Kidney (tissue), 14 donors: ENCODE data around the gene SGO1. TPM values are rescaled to one million over a fixed set of nuclear protein-coding genes. Genes with fewer than 3 reads are reported as not detected.
A peak's percentile ranks its signal among the peaks of the same experiment; 100 is the strongest.

Experiments
- DNase-seq, 5 donors: peaks; one replicate each; pipeline ENCODE4 v3.0.0-alpha.2; 2013 to 2020
- FAIRE-seq: peaks from 2 replicates; lab custom pipeline; 2012; peaks lifted over from hg19 to GRCh38; lab: Jason Lieb, UNC
- H3K27ac ChIP-seq, 2 donors: one replicate each; pipeline ENCODE4 v1.7.0; 2013; ENCODE audit warnings: low read depth in 2 of 2, low read length in 2 of 2, inconsistent platforms in 1 of 2
- H3K27me3 ChIP-seq: one replicate; pipeline ENCODE4 v1.7.1; 2013; ENCODE audit warnings: low read length, inconsistent platforms; ENCODE audit not compliant: control insufficient read depth, insufficient read depth
- H3K36me3 ChIP-seq, 3 donors: one replicate each; pipeline versions ENCODE4 v1.7.0 to v1.7.1; 2013; ENCODE audit warnings: low read length in 3 of 3, control low read depth in 1 of 3, inconsistent platforms in 1 of 3; ENCODE audit not compliant: insufficient read depth in 3 of 3, control insufficient read depth in 2 of 3
- H3K4me1 ChIP-seq, 3 donors: one replicate each; pipeline versions ENCODE4 v1.7.0 to v1.7.1; 2013; ENCODE audit warnings: low read length in 3 of 3, inconsistent platforms in 1 of 3, low read depth in 1 of 3; ENCODE audit not compliant: control insufficient read depth in 2 of 3, insufficient read depth in 2 of 3
- H3K4me3 ChIP-seq, 3 donors: one replicate each; pipeline versions ENCODE4 v1.7.0 to v1.8.1; 2013; ENCODE audit warnings: low read length in 3 of 3, control low read depth in 1 of 3, inconsistent platforms in 1 of 3
- H3K9ac ChIP-seq, 3 donors: one replicate each; pipeline versions ENCODE4 v1.7.0 to v1.7.1; 2013; ENCODE audit warnings: low read length in 3 of 3, control low read depth in 1 of 3, inconsistent platforms in 1 of 3
- H3K9me3 ChIP-seq, 3 donors: one replicate each; pipeline versions ENCODE4 v1.7.0 to v1.7.1; 2013; ENCODE audit warnings: low read length in 3 of 3, control low read depth in 1 of 3, inconsistent platforms in 1 of 3; ENCODE audit not compliant: control insufficient read depth in 2 of 3, insufficient read depth in 1 of 3
- intact Hi-C: fragments of 100-400 bp; cut with DNase I; formaldehyde crosslinking; loops from one replicate; pipeline ENCODE4 v1.11.1; 2022
- polyA plus RNA-seq: library from polyadenylated mRNA; stranded (reverse); fragments of 350-450 nt; fragmentation: Illumina TruSeq; extraction: RNeasy Lipid Tissue Mini Kit (QIAGEN cat#74804); gene quantifications from one replicate; pipeline ENCODE4 v1.2.3, GENCODE V29; 2014; ENCODE audit warnings: low read depth, low replicate concordance; ENCODE audit not compliant: insufficient read depth
- total RNA-seq: library from RNA; stranded (reverse); fragmentation: NEBNext Ultra II Directional; extraction: Animal tissue kit (Norgen Biotek cat#: 25700); gene quantifications from one replicate; pipeline ENCODE4 v1.2.1, GENCODE V29; 2021
- TF ChIP-seq, protein P1 (sequence below): IDR thresholded peaks from 3 replicates; pipeline ENCODE4 v1.5.1; 2012; ENCODE audit warnings: mild to moderate bottlenecking, moderate library complexity, borderline replicate concordance; ENCODE audit not compliant: insufficient read depth; ENCODE audit errors: extremely low read depth
- donor health status: control.
- donor health status: control.
- donor health status: control.
- donor health status: control.
- donor health status: control.
- donor health status: DM: yes; HTN: yes; CAD: no.
- donor health status: Normal renal cell carcinoma (clear cell type).

The SGO1 gene
- total and polyA plus RNA-seq, 2 donors from 2014 or later, result 0.37 to 0.72 TPM

DNA sequence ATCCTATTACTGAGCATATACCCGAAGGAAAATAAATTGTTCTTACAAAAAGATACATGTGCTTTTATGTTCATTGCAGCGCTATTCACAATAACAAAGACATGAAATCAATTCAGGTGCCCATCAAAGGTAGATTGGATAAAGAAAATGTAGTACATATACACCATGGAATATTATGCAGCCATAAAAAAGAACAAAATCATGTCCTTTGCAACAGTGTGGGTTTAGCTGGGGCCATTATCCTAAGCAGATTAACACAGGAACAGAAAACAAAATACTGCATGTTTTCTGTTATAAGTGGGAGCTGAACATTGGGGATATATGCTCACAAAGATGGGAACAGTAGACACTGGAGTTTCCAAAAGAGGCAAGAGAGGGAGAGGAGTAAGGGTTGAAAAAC is 42.5 kb downstream of the SGO1 start:
- H3K4me1 ChIP-seq, result no peaks in the 10 kb centered on the region
- no peak overlapping the region for H3K9ac ChIP-seq
- DNase-seq (no peak), FAIRE-seq (no peak)
- intact Hi-C loops, result no loop called here
- no peaks in the 10 kb centered on the region for H3K27me3 ChIP-seq
- H3K4me3 ChIP-seq, result no peak overlapping the region
- H3K36me3 ChIP-seq, result peaks cover 0 to 11% (median 3%) of the 10 kb centered on the region in 3 donors
- no peak overlapping the region for H3K27ac ChIP-seq
- TF ChIP-seq, protein P1, sequence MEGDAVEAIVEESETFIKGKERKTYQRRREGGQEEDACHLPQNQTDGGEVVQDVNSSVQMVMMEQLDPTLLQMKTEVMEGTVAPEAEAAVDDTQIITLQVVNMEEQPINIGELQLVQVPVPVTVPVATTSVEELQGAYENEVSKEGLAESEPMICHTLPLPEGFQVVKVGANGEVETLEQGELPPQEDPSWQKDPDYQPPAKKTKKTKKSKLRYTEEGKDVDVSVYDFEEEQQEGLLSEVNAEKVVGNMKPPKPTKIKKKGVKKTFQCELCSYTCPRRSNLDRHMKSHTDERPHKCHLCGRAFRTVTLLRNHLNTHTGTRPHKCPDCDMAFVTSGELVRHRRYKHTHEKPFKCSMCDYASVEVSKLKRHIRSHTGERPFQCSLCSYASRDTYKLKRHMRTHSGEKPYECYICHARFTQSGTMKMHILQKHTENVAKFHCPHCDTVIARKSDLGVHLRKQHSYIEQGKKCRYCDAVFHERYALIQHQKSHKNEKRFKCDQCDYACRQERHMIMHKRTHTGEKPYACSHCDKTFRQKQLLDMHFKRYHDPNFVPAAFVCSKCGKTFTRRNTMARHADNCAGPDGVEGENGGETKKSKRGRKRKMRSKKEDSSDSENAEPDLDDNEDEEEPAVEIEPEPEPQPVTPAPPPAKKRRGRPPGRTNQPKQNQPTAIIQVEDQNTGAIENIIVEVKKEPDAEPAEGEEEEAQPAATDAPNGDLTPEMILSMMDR, result no peak
- H3K9me3 ChIP-seq, result no peaks in the 10 kb centered on the region

DNA sequence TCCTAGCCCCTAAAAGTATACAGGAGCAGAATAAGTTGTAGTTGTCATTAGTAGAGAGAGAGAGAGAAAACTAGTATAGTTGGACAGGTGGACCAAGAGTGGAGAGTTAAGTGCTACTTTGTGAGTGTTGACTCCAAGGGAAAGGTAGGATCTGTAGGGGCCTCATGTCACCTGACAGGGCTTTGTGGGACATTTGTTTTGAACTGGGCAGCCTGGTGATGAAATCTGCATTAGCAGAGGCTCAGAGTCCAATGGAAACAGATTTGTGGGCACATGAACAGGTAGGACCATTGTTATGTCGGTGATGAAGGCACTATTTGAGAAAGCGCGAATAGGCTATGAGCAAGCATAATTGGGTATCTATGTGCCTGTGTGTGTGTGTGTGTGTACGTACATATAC is 43.5 kb downstream of the SGO1 start:
- Histone ChIP-seq H3K27me3 (no peaks in the 10 kb centered on the region), H3K27ac (no peak overlapping the region), H3K4me3 (no peak overlapping the region), H3K4me1 (no peaks in the 10 kb centered on the region), H3K36me3 (peaks cover 0 to 3% (median 0%) of the 10 kb centered on the region in 3 donors), H3K9ac (no peak overlapping the region), H3K9me3 (no peaks in the 10 kb centered on the region)
- DNase-seq, result no peak
- TF ChIP-seq, protein P1, result no peak
- FAIRE-seq, result no peak
- intact Hi-C loops, result no loop called here

GRCh38 chr3:20141851-20142250 is 44.2 kb downstream of the SGO1 start:
- Histone ChIP-seq H3K4me3 (no peak overlapping the region), H3K4me1 (no peaks in the 10 kb centered on the region), H3K9ac (no peak overlapping the region), H3K27me3 (no peaks in the 10 kb centered on the region), H3K9me3 (no peaks in the 10 kb centered on the region), H3K27ac (no peak overlapping the region), H3K36me3 (peaks cover 0 to 5% (median 0%) of the 10 kb centered on the region in 3 donors)
- TF ChIP-seq, protein P1, result no peak
- intact Hi-C loops, result no loop called here
- FAIRE-seq, result no peak
- DNase-seq, result peak in 4 of 5 donors; percentile 38 to 77 (median 54)

GRCh38 chr3:20141316-20141715 is 44.7 kb downstream of the SGO1 start:
- Histone ChIP-seq H3K36me3 (peaks cover 0 to 8% (median 0%) of the 10 kb centered on the region in 3 donors), H3K9me3 (no peaks in the 10 kb centered on the region), H3K4me3 (no peak overlapping the region), H3K27ac (no peak overlapping the region), H3K9ac (no peak overlapping the region), H3K4me1 (no peaks in the 10 kb centered on the region), H3K27me3 (no peaks in the 10 kb centered on the region)
- intact Hi-C loops, result no loop called here
- DNase-seq (no peak), FAIRE-seq (no peak)
- TF ChIP-seq, protein P1, result no peak
